OCI-LY3 (cell line): ENCODE data around the gene MAP3K2.

Experiments used
- H2AFZ ChIP-seq: fragments of 200-600, 300-600 bp; shearing (Covaris generic); 2 replicates; pipeline ENCODE4 v1.6.0; 2014; ENCODE audit warnings: antibody characterized with exemption, low read depth, low read length
- H3K27ac ChIP-seq: fragments of 200-600, 300-600 bp; sonication (generic); 2 replicates; pipeline ENCODE4 v1.5.1; 2014; ENCODE audit warnings: mild to moderate bottlenecking, low read length, moderate library complexity, mixed read lengths
- H3K27me3 ChIP-seq: fragments of 200-600, 300-600 bp; sonication (generic); 2 replicates; pipeline ENCODE4 v1.6.1; 2014; ENCODE audit warnings: low read depth, low read length, mixed read lengths
- H3K36me3 ChIP-seq: fragments of 200-600, 300-600 bp; sonication (generic); replicated peaks from 2 replicates; pipeline ENCODE3; 2014; ENCODE audit warnings: low read depth, low read length, mixed read lengths
- H3K4me1 ChIP-seq: fragments of 300-600, 200-600 bp; sonication (generic); 2 replicates; pipeline ENCODE4 v1.6.1; 2014; ENCODE audit warnings: low read length, mixed read lengths
- H3K4me2 ChIP-seq: fragments of 200-600, 300-600 bp; sonication (generic); 2 replicates; pipeline ENCODE4 v1.6.1; 2014; ENCODE audit warnings: low read length, mixed read lengths
- H3K4me3 ChIP-seq: fragments of 300-600, 200-600 bp; sonication (generic); 2 replicates; pipeline ENCODE4 v1.5.1; 2014; ENCODE audit warnings: antibody characterized with exemption, mild to moderate bottlenecking, low read length, moderate library complexity
- H3K79me2 ChIP-seq: fragments of 300-600, 200-600 bp; shearing (Covaris generic); 2 replicates; pipeline ENCODE4 v1.6.1; 2014; ENCODE audit warnings: mild to moderate bottlenecking, low read length, mixed read lengths
- H3K9ac ChIP-seq: fragments of 300-600, 200-600 bp; shearing (Covaris generic); 2 replicates; pipeline ENCODE4 v1.6.0; 2014; ENCODE audit warnings: mild to moderate bottlenecking, low read length, moderate library complexity
- H3K9me3 ChIP-seq: fragments of 200-600, 300-600 bp; shearing (Covaris generic); 2 replicates; pipeline ENCODE4 v1.6.1; 2014; ENCODE audit warnings: low read length, mixed read lengths; ENCODE audit not compliant: insufficient read depth
- H4K20me1 ChIP-seq: fragments of 200-600, 300-600 bp; sonication (generic); 2 replicates; pipeline ENCODE4 v1.6.1; 2016; ENCODE audit warnings: low read length, mixed read lengths; ENCODE audit not compliant: insufficient read depth
- CTCF ChIP-seq: fragments of 200-600, 300-600 bp; sonication (generic); IDR thresholded peaks from 2 replicates; pipeline ENCODE4 v1.5.1; 2014; ENCODE audit warnings: antibody characterized with exemption, low read length, low read depth
- EZH2phosphoT487 ChIP-seq: fragments of 200-600 bp; shearing (Covaris generic); IDR thresholded peaks from 2 replicates; pipeline ENCODE4 v1.6.1; 2018; ENCODE audit warnings: antibody characterized with exemption, mixed run types, low read depth

MAP3K2 gene

GRCh38 chr2:127386246-127386645 lies 1.5 kb downstream of the MAP3K2 start:
- H4K20me1 ChIP-seq, result peaks cover 52% of the 10 kb centered on the region
- H3K79me2 ChIP-seq, result peaks cover 59% of the 10 kb centered on the region
- H3K4me2 ChIP-seq, result peak overlapping the region; percentile 86
- H3K36me3 ChIP-seq, result peaks cover 3% of the 10 kb centered on the region
- H3K4me3 ChIP-seq, result peak overlapping the region; percentile 93
- no peak overlapping the region for H2AFZ ChIP-seq
- H3K9ac ChIP-seq, result no peak overlapping the region; the same call in 1 of the 2 replicates
- peaks cover 40% of the 10 kb centered on the region for H3K4me1 ChIP-seq
- no peaks in the 10 kb centered on the region for H3K27me3 ChIP-seq
- no peaks in the 10 kb centered on the region for H3K9me3 ChIP-seq
- H3K27ac ChIP-seq, result no peak overlapping the region
- no peak for TF ChIP-seq CTCF
- no peak for TF ChIP-seq EZH2phosphoT487

GRCh38 chr2:127384529-127384928 lies 3.2 kb downstream of the MAP3K2 start:
- Histone ChIP-seq H3K9me3 (no peaks in the 10 kb centered on the region), H3K9ac (no peak overlapping the region), H3K4me1 (peaks cover 27% of the 10 kb centered on the region), H3K4me3 (no peak overlapping the region), H3K27me3 (no peaks in the 10 kb centered on the region), H2AFZ (no peak overlapping the region), H4K20me1 (peaks cover 65% of the 10 kb centered on the region), H3K79me2 (peaks cover 76% of the 10 kb centered on the region), H3K4me2 (no peak overlapping the region), H3K27ac (no peak overlapping the region), H3K36me3 (peaks cover 3% of the 10 kb centered on the region)
- TF ChIP-seq EZH2phosphoT487 (no peak), CTCF (no peak)

- H3K4me2 ChIP-seq, result no peak overlapping the region
- no peak for TF ChIP-seq EZH2phosphoT487
- no peak for TF ChIP-seq CTCF
- H3K9me3 ChIP-seq, result no peaks in the 10 kb centered on the region
Measured at GRCh38 chr2:127382831-127383230, 4.9 kb downstream of the MAP3K2 start.

GRCh38 chr2:127381762-127382161 lies 6.0 kb downstream of the MAP3K2 start:
- Histone ChIP-seq H3K27me3 (no peaks in the 10 kb centered on the region), H3K36me3 (peaks cover 8% of the 10 kb centered on the region), H3K79me2 (peaks cover 82% of the 10 kb centered on the region), H3K4me1 (peaks cover 14% of the 10 kb centered on the region), H2AFZ (no peak overlapping the region), H3K4me3 (no peak overlapping the region), H3K27ac (no peak overlapping the region), H4K20me1 (peaks cover 62% of the 10 kb centered on the region), H3K9ac (no peak overlapping the region), H3K4me2 (no peak overlapping the region), H3K9me3 (0 out of 2 replicates have a peak, but pooled peaks cover under 1% of the 10 kb centered on the region)
- TF ChIP-seq CTCF (no peak), EZH2phosphoT487 (no peak)

More at GRCh38 chr2:127382831-127383230, 4.9 kb downstream of the MAP3K2 start:
- H3K4me1 ChIP-seq, result peaks cover 15% of the 10 kb centered on the region
- no peak overlapping the region for H3K4me3 ChIP-seq
- peaks cover 3% of the 10 kb centered on the region for H3K36me3 ChIP-seq
- no peaks in the 10 kb centered on the region for H3K27me3 ChIP-seq
- no peak overlapping the region for H3K27ac ChIP-seq
- H3K79me2 ChIP-seq, result peaks cover 80% of the 10 kb centered on the region
- no peak overlapping the region for H2AFZ ChIP-seq
- H4K20me1 ChIP-seq, result peaks cover 65% of the 10 kb centered on the region
- no peak overlapping the region for H3K9ac ChIP-seq
